SK-N-SH treated with all-trans-retinoic acid at 6 μM for 48 hours (cell line): ENCODE measurements around the gene LMAN2L.

Source experiments
- ATAC-seq: fragments of 200-7000 bp; cut with Tn5 transposase; 3 replicates; pipeline ENCODE4 v1.9.1; 2020; ENCODE audit warnings: mild to moderate bottlenecking, moderate library complexity
- ARNTL ChIP-seq: fragments of 450-650 bp; formaldehyde crosslinking; IDR thresholded peaks from 2 replicates; pipeline ENCODE4 v1.5.0; 2020; ENCODE audit warnings: low read depth, mild to moderate bottlenecking, moderate library complexity, borderline replicate concordance
- BACH2 ChIP-seq: fragments of 250-450 bp; sonication (Bioruptor Pico); IDR thresholded peaks from 2 replicates; pipeline ENCODE4 v1.9.0; 2021; ENCODE audit warnings: mild to moderate bottlenecking, borderline replicate concordance
- CSDC2 ChIP-seq: fragments of 250-450 bp; sonication (Bioruptor Pico); IDR thresholded peaks from 2 replicates; pipeline ENCODE4 v1.5.0; 2020; ENCODE audit warnings: mild to moderate bottlenecking, moderate library complexity
- ESRRG ChIP-seq: fragments of 250-450 bp; sonication (Bioruptor Pico); IDR thresholded peaks from 2 replicates; pipeline ENCODE4 v1.6.1; 2021; ENCODE audit warnings: mild to moderate bottlenecking
- GLIS3 ChIP-seq: fragments of 250-450 bp; sonication (Bioruptor Pico); IDR thresholded peaks from 2 replicates; pipeline ENCODE4 v1.5.0; 2020; ENCODE audit warnings: mild to moderate bottlenecking, moderate library complexity
- ISL1 ChIP-seq: fragments of 250-450 bp; sonication (Bioruptor Pico); IDR thresholded peaks from 2 replicates; pipeline ENCODE4 v2.1.2; 2022; ENCODE audit warnings: mild to moderate bottlenecking, moderate library complexity
- OSR1 ChIP-seq: fragments of 250-450 bp; sonication (Bioruptor Pico); IDR thresholded peaks from 2 replicates; pipeline ENCODE4 v1.8.0; 2022; ENCODE audit warnings: moderate library complexity, mild to moderate bottlenecking, inconsistent platforms
- PPARA ChIP-seq: fragments of 250-450 bp; sonication (Bioruptor Pico); IDR thresholded peaks from 2 replicates; pipeline ENCODE4 v1.5.0; 2020; ENCODE audit warnings: mild to moderate bottlenecking, borderline replicate concordance
- SNAI2 ChIP-seq: fragments of 250-450 bp; sonication (Bioruptor Pico); IDR thresholded peaks from 2 replicates; pipeline ENCODE4 v1.5.0; 2020; ENCODE audit warnings: mild to moderate bottlenecking, moderate library complexity
- TCF4 ChIP-seq: fragments of 250-450 bp; sonication (Bioruptor Pico); IDR thresholded peaks from 2 replicates; pipeline ENCODE4 v1.8.0; 2021; ENCODE audit warnings: mild to moderate bottlenecking, moderate library complexity, borderline replicate concordance
- TOX ChIP-seq: fragments of 250-450 bp; sonication (Bioruptor Pico); IDR thresholded peaks from 2 replicates; pipeline ENCODE4 v1.8.0; 2021; ENCODE audit warnings: mild to moderate bottlenecking, moderate library complexity, borderline replicate concordance
- ZC3H10 ChIP-seq: fragments of 250-450 bp; sonication (Bioruptor Pico); IDR thresholded peaks from 2 replicates; pipeline ENCODE4 v1.5.1; 2021; ENCODE audit warnings: mild to moderate bottlenecking, moderate library complexity
- ZFP30 ChIP-seq: fragments of 450-650 bp; formaldehyde crosslinking; IDR thresholded peaks from 2 replicates; pipeline ENCODE4 v1.5.0; 2022; ENCODE audit warnings: mild to moderate bottlenecking, moderate library complexity
- ZNF565 ChIP-seq: fragments of 450-650 bp; formaldehyde crosslinking; conservative IDR thresholded peaks from 2 replicates; pipeline ENCODE4 v1.5.0; 2020; ENCODE audit warnings: low read depth, mild to moderate bottlenecking, moderate library complexity
- ZNF70 ChIP-seq: fragments of 450-650 bp; formaldehyde crosslinking; IDR thresholded peaks from 2 replicates; pipeline ENCODE4 v1.5.0; 2020; ENCODE audit warnings: mild to moderate bottlenecking, moderate library complexity
- ZNF8 ChIP-seq: fragments of 450-650 bp; formaldehyde crosslinking; IDR thresholded peaks from 2 replicates; pipeline ENCODE4 v1.5.0; 2020; ENCODE audit warnings: mild to moderate bottlenecking, moderate library complexity
- TF ChIP-seq, protein P1 (sequence below): fragments of 250-450 bp; sonication (Bioruptor Pico); IDR thresholded peaks from 2 replicates; pipeline ENCODE4 v1.8.0; 2021; ENCODE audit warnings: low read depth, mild to moderate bottlenecking, moderate library complexity, borderline replicate concordance
- TF ChIP-seq, protein P2 (sequence below): fragments of 250-450 bp; sonication (Bioruptor Pico); IDR thresholded peaks from 2 replicates; pipeline ENCODE4 v1.5.1; 2020; ENCODE audit warnings: low read depth, mild to moderate bottlenecking, moderate library complexity
- TF ChIP-seq, protein P3 (sequence below): fragments of 250-450 bp; sonication (Bioruptor Pico); IDR thresholded peaks from 2 replicates; pipeline ENCODE4 v1.5.1; 2021; ENCODE audit warnings: mild to moderate bottlenecking, moderate library complexity
- TF ChIP-seq, protein P4 (sequence below): fragments of 250-450 bp; sonication (Bioruptor Pico); IDR thresholded peaks from 2 replicates; pipeline ENCODE4 v1.8.0; 2020; ENCODE audit warnings: mild to moderate bottlenecking, moderate library complexity, borderline replicate concordance

Gene LMAN2L

DNA sequence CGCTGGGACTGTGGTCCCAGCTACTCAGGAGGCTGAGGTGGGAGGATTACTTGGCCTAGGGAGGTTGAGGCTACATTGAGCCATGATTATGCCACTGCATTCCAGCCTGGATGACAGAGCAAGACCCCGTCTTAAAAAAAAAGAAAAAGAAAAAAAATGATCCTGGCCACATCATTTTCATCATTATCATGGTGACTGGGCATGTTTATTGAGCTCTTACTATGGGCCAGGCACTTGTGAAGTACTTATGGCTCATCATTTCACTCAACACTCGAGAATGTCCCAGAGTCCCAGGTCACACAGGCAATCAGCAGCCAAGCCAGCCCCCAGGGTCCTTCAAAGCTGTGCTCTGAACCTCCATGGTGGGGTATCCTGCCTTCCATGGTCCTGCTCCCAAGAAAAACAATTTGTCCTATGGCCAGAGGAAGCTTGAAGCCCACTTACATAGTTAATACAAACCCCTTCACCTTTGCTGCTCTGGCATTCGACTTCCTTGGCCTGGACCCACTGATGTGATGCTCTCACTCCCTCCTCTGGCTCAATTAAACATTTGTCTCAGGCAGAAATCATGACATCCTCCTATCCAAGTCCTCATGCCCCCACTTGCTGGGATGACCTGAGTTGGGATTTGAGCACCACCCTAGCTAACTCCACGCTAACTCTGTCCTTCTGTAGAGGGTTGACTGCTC, 17.1 kb upstream of the LMAN2L start:
- ATAC-seq: no peak
- TF ChIP-seq CSDC2 (no peak), ZC3H10 (CRISPR knock-in tag) (no peak), TCF4 (CRISPR knock-in tag) (no peak), ARNTL (no peak), ISL1 (no peak), ZNF565 (no peak)
- TF ChIP-seq, protein P1, sequence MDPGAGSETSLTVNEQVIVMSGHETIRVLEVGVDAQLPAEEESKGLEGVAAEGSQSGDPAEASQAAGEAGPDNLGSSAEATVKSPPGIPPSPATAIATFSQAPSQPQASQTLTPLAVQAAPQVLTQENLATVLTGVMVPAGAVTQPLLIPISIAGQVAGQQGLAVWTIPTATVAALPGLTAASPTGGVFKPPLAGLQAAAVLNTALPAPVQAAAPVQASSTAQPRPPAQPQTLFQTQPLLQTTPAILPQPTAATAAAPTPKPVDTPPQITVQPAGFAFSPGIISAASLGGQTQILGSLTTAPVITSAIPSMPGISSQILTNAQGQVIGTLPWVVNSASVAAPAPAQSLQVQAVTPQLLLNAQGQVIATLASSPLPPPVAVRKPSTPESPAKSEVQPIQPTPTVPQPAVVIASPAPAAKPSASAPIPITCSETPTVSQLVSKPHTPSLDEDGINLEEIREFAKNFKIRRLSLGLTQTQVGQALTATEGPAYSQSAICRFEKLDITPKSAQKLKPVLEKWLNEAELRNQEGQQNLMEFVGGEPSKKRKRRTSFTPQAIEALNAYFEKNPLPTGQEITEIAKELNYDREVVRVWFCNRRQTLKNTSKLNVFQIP (CRISPR knock-in tag): no peak
- TF ChIP-seq, protein P2, sequence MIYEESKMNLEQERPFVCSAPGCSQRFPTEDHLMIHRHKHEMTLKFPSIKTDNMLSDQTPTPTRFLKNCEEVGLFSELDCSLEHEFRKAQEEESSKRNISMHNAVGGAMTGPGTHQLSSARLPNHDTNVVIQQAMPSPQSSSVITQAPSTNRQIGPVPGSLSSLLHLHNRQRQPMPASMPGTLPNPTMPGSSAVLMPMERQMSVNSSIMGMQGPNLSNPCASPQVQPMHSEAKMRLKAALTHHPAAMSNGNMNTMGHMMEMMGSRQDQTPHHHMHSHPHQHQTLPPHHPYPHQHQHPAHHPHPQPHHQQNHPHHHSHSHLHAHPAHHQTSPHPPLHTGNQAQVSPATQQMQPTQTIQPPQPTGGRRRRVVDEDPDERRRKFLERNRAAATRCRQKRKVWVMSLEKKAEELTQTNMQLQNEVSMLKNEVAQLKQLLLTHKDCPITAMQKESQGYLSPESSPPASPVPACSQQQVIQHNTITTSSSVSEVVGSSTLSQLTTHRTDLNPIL (CRISPR knock-in tag): no peak

DNA sequence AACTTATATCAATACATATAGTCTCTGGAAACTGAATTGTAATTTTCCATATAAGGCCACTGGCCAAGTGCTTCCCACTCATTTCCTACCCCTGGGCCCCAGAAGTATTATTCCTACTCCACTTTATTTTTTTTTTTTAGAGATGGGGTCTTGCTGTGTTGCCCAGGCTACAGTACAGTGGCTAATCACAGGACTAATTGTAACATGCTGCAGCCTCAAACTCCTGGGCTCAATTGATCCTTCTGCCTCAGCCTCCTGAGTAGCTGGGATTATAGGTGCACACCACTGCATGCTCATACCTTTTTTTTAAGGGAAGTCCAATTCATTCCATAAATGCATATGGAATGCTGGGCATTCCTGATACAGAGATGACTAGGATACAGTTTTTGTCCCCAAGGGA, 14.5 kb upstream of the LMAN2L start:
- no peak for ATAC-seq
- TF ChIP-seq ISL1: no peak
- no peak for TF ChIP-seq ZNF8 (CRISPR knock-in tag)
- TF ChIP-seq, protein P3, sequence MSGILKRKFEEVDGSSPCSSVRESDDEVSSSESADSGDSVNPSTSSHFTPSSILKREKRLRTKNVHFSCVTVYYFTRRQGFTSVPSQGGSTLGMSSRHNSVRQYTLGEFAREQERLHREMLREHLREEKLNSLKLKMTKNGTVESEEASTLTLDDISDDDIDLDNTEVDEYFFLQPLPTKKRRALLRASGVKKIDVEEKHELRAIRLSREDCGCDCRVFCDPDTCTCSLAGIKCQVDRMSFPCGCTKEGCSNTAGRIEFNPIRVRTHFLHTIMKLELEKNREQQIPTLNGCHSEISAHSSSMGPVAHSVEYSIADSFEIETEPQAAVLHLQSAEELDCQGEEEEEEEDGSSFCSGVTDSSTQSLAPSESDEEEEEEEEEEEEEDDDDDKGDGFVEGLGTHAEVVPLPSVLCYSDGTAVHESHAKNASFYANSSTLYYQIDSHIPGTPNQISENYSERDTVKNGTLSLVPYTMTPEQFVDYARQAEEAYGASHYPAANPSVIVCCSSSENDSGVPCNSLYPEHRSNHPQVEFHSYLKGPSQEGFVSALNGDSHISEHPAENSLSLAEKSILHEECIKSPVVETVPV (CRISPR knock-in tag): no peak
- no peak for TF ChIP-seq GLIS3
- no peak for TF ChIP-seq PPARA (CRISPR knock-in tag)
- TF ChIP-seq, protein P1 (CRISPR knock-in tag): no peak
- no peak for TF ChIP-seq ZNF70 (CRISPR knock-in tag)
- no peak for TF ChIP-seq SNAI2 (CRISPR knock-in tag)
- TF ChIP-seq CSDC2: no peak
- no peak for TF ChIP-seq OSR1 (CRISPR knock-in tag)
- TF ChIP-seq TCF4 (CRISPR knock-in tag): no peak
- TF ChIP-seq, protein P2 (CRISPR knock-in tag): no peak
- TF ChIP-seq ZFP30 (CRISPR knock-in tag): no peak
- TF ChIP-seq TOX (CRISPR knock-in tag): no peak
- TF ChIP-seq, protein P4, sequence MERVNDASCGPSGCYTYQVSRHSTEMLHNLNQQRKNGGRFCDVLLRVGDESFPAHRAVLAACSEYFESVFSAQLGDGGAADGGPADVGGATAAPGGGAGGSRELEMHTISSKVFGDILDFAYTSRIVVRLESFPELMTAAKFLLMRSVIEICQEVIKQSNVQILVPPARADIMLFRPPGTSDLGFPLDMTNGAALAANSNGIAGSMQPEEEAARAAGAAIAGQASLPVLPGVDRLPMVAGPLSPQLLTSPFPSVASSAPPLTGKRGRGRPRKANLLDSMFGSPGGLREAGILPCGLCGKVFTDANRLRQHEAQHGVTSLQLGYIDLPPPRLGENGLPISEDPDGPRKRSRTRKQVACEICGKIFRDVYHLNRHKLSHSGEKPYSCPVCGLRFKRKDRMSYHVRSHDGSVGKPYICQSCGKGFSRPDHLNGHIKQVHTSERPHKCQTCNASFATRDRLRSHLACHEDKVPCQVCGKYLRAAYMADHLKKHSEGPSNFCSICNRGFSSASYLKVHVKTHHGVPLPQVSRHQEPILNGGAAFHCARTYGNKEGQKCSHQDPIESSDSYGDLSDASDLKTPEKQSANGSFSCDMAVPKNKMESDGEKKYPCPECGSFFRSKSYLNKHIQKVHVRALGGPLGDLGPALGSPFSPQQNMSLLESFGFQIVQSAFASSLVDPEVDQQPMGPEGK: no peak
- TF ChIP-seq ARNTL: no peak
- no peak for TF ChIP-seq ZNF565

DNA sequence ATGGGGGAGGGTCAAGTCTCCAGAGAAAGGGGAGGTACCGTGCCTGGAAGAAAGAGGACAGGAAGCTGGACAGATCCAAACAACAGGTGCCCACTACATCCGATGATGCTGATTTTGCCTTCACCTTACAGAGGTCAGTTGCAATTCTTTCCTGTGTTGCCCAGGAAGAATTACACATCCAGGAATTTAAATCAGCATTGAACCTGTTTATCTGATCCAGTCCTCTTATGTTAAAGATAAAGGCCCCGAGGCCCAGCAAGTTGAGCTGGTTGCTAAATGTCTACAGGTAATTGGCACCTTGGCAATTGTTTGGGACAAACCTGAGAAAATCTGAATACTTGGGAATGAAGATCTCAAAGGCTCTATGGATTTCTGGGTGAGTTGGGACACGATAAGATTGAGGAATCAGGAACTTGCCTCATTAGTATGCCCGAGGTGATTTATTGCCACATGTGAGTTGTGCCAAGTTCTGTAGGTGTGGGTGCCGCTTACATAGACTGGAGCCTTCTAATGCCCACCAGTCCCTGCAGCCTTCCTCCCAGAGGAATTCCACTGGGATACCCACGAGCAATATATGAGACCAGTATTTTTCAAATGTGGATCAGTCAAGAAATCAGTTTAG, 13.9 kb upstream of the LMAN2L start:
- TF ChIP-seq GLIS3: no peak
- TF ChIP-seq ZC3H10 (CRISPR knock-in tag): no peak
- TF ChIP-seq ZNF8 (CRISPR knock-in tag): no peak
- TF ChIP-seq, protein P2 (CRISPR knock-in tag): no peak
- TF ChIP-seq ESRRG: no peak
- no peak for TF ChIP-seq ZNF70 (CRISPR knock-in tag)
- no peak for TF ChIP-seq BACH2 (CRISPR knock-in tag)
- TF ChIP-seq ARNTL: no peak
- ATAC-seq: no peak
